Body of pancreas (tissue), 4 donors: ENCODE data around the gene SYT11.

ENCODE experiments used
- CTCF ChIP-seq, 7 experiments: fragments of 450-650 bp in 4 of 7; fragments of 200-600 bp in 3 of 7; sonication (generic) in 3 of 7; IDR thresholded peaks; one replicate each; pipeline ENCODE4 v1.5.1; 2016 to 2019; ENCODE audit warnings: antibody characterized with exemption in 7 of 7
- POLR2A ChIP-seq, 3 donors: fragments of 450-650 bp; IDR thresholded peaks; one replicate each; pipeline ENCODE4 v1.6.1; 2016; ENCODE audit warnings: antibody characterized with exemption in 3 of 3, mild to moderate bottlenecking in 2 of 3

DNA sequence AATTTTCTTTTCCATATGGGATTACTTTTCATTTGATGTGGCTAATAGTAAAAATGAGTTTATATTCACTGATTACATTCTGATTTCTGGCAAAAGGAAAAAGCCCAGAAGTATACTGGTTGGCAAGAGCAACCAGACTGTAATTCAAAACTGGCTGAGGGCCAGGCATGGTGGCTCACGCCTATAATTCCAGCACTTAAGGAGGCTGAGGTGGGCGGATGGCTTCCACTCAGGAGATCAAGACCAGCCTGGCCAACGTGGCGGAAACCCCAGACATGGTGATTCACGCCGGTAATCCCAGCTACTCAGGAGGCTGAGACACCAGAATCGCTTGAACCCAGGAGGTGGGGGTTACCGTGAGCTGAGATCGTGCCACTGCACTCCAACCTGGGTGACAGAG is 14.5 kb downstream of the SYT11 start:
- TF ChIP-seq CTCF (IDR thresholded peaks at IDR 0.05) (no peak), POLR2A (IDR thresholded peaks at IDR 0.05) (no peak)
